Measurements from ENCODE around the gene CFD.

CFD gene
- 0.52 to 2.4 (median 1.9) reads per million in 3 donors for total RNA-seq

- H3K4me1 ChIP-seq (ENCODE audit: control insufficient read depth, insufficient read depth, low read length, poor library complexity, severe bottlenecking), result peaks cover 21% of the 10 kb centered on the region
Measured at GRCh38 chr19:858868-859843, at the start of gene CFD. CFD (plus strand) TSS chr19:859664; CDS start chr19:859690, 26 bp downstream.

GRCh38 chr19:810077-810855, 49.2 kb upstream of the CFD start:
- no peaks in the 10 kb centered on the region for H3K27me3 ChIP-seq (replicated peaks; ENCODE audit: control insufficient read depth, insufficient read depth, low read length, poor library complexity, severe bottlenecking)
- DNase-seq, result no peak
- no peak overlapping the region for H3K27ac ChIP-seq (ENCODE audit: insufficient read depth, low read length, poor library complexity, severe bottlenecking)
- H3K36me3 ChIP-seq (ENCODE audit: control insufficient read depth, insufficient read depth, low read length), result peaks cover 68% of the 10 kb centered on the region
- no peaks in the 10 kb centered on the region for H3K4me1 ChIP-seq (ENCODE audit: control insufficient read depth, insufficient read depth, low read length, poor library complexity, severe bottlenecking)
- no peak overlapping the region for H3K4me3 ChIP-seq (ENCODE audit: insufficient read depth, low read depth, low read length, poor library complexity, severe bottlenecking)
- H3K9me3 ChIP-seq (ENCODE audit: control insufficient read depth, low read length), result no peaks in the 10 kb centered on the region

More at GRCh38 chr19:858868-859843, at the start of gene CFD:
- H3K36me3 ChIP-seq (ENCODE audit: control insufficient read depth, insufficient read depth, low read length), result no peaks in the 10 kb centered on the region
- H3K27ac ChIP-seq (ENCODE audit: insufficient read depth, low read length, poor library complexity, severe bottlenecking), result no peak within 1 kb of the TSS
- peak within 1 kb of the TSS; percentile 40 for H3K4me3 ChIP-seq (ENCODE audit: insufficient read depth, low read depth, low read length, poor library complexity, severe bottlenecking)
- H3K27me3 ChIP-seq (replicated peaks; ENCODE audit: control insufficient read depth, insufficient read depth, low read length, poor library complexity, severe bottlenecking), result peaks cover 8% of the 10 kb centered on the region
- DNase-seq, result no peak
- no peaks in the 10 kb centered on the region for H3K9me3 ChIP-seq (ENCODE audit: control insufficient read depth, low read length)

GRCh38 chr19:810883-811489, 48.5 kb upstream of the CFD start:
- H3K27ac ChIP-seq (ENCODE audit: insufficient read depth, low read length, poor library complexity, severe bottlenecking), result no peak overlapping the region
- H3K9me3 ChIP-seq (ENCODE audit: control insufficient read depth, low read length), result no peaks in the 10 kb centered on the region
- no peaks in the 10 kb centered on the region for H3K27me3 ChIP-seq (replicated peaks; ENCODE audit: control insufficient read depth, insufficient read depth, low read length, poor library complexity, severe bottlenecking)
- no peak overlapping the region for H3K4me3 ChIP-seq (ENCODE audit: insufficient read depth, low read depth, low read length, poor library complexity, severe bottlenecking)
- H3K36me3 ChIP-seq (ENCODE audit: control insufficient read depth, insufficient read depth, low read length), result peaks cover 62% of the 10 kb centered on the region
- no peaks in the 10 kb centered on the region for H3K4me1 ChIP-seq (ENCODE audit: control insufficient read depth, insufficient read depth, low read length, poor library complexity, severe bottlenecking)
- no peak for DNase-seq

GRCh38 chr19:811506-812048, 47.9 kb upstream of the CFD start:
- no peaks in the 10 kb centered on the region for H3K9me3 ChIP-seq (ENCODE audit: control insufficient read depth, low read length)
- peaks cover 56% of the 10 kb centered on the region for H3K36me3 ChIP-seq (ENCODE audit: control insufficient read depth, insufficient read depth, low read length)
- no peak for DNase-seq
- no peak overlapping the region for H3K4me3 ChIP-seq (ENCODE audit: insufficient read depth, low read depth, low read length, poor library complexity, severe bottlenecking)
- H3K27me3 ChIP-seq (replicated peaks; ENCODE audit: control insufficient read depth, insufficient read depth, low read length, poor library complexity, severe bottlenecking), result no peaks in the 10 kb centered on the region
- no peaks in the 10 kb centered on the region for H3K4me1 ChIP-seq (ENCODE audit: control insufficient read depth, insufficient read depth, low read length, poor library complexity, severe bottlenecking)
- no peak overlapping the region for H3K27ac ChIP-seq (ENCODE audit: insufficient read depth, low read length, poor library complexity, severe bottlenecking)

GRCh38 chr19:812049-812746, 47.3 kb upstream of the CFD start:
- Histone ChIP-seq H3K36me3 (ENCODE audit: control insufficient read depth, insufficient read depth, low read length) (peaks cover 49% of the 10 kb centered on the region), H3K27me3 (replicated peaks; ENCODE audit: control insufficient read depth, insufficient read depth, low read length, poor library complexity, severe bottlenecking) (no peaks in the 10 kb centered on the region), H3K4me3 (ENCODE audit: insufficient read depth, low read depth, low read length, poor library complexity, severe bottlenecking) (no peak overlapping the region), H3K4me1 (ENCODE audit: control insufficient read depth, insufficient read depth, low read length, poor library complexity, severe bottlenecking) (no peaks in the 10 kb centered on the region), H3K27ac (ENCODE audit: insufficient read depth, low read length, poor library complexity, severe bottlenecking) (no peak overlapping the region), H3K9me3 (ENCODE audit: control insufficient read depth, low read length) (no peaks in the 10 kb centered on the region)
- no peak for DNase-seq

- DNase-seq, result no peak
- Histone ChIP-seq H3K9me3 (ENCODE audit: control insufficient read depth, low read length) (no peaks in the 10 kb centered on the region), H3K4me1 (ENCODE audit: control insufficient read depth, insufficient read depth, low read length, poor library complexity, severe bottlenecking) (no peaks in the 10 kb centered on the region), H3K4me3 (ENCODE audit: insufficient read depth, low read depth, low read length, poor library complexity, severe bottlenecking) (no peak overlapping the region), H3K36me3 (ENCODE audit: control insufficient read depth, insufficient read depth, low read length) (peaks cover 44% of the 10 kb centered on the region), H3K27me3 (replicated peaks; ENCODE audit: control insufficient read depth, insufficient read depth, low read length, poor library complexity, severe bottlenecking) (no peaks in the 10 kb centered on the region), H3K27ac (ENCODE audit: insufficient read depth, low read length, poor library complexity, severe bottlenecking) (no peak overlapping the region)
Measured at GRCh38 chr19:812747-813218, 46.7 kb upstream of the CFD start.

- DNase-seq, result no peak
- Histone ChIP-seq H3K4me3 (ENCODE audit: insufficient read depth, low read depth, low read length, poor library complexity, severe bottlenecking) (no peak overlapping the region), H3K4me1 (ENCODE audit: control insufficient read depth, insufficient read depth, low read length, poor library complexity, severe bottlenecking) (no peaks in the 10 kb centered on the region), H3K27ac (ENCODE audit: insufficient read depth, low read length, poor library complexity, severe bottlenecking) (no peak overlapping the region), H3K9me3 (ENCODE audit: control insufficient read depth, low read length) (no peaks in the 10 kb centered on the region), H3K27me3 (replicated peaks; ENCODE audit: control insufficient read depth, insufficient read depth, low read length, poor library complexity, severe bottlenecking) (no peaks in the 10 kb centered on the region), H3K36me3 (ENCODE audit: control insufficient read depth, insufficient read depth, low read length) (peaks cover 37% of the 10 kb centered on the region)
Measured at GRCh38 chr19:813219-814151, 46.0 kb upstream of the CFD start.

GRCh38 chr19:814152-815078, 45.0 kb upstream of the CFD start:
- no peak for DNase-seq
- Histone ChIP-seq H3K4me3 (ENCODE audit: insufficient read depth, low read depth, low read length, poor library complexity, severe bottlenecking) (no peak overlapping the region), H3K27me3 (replicated peaks; ENCODE audit: control insufficient read depth, insufficient read depth, low read length, poor library complexity, severe bottlenecking) (no peaks in the 10 kb centered on the region), H3K9me3 (ENCODE audit: control insufficient read depth, low read length) (no peaks in the 10 kb centered on the region), H3K27ac (ENCODE audit: insufficient read depth, low read length, poor library complexity, severe bottlenecking) (no peak overlapping the region), H3K36me3 (ENCODE audit: control insufficient read depth, insufficient read depth, low read length) (peaks cover 29% of the 10 kb centered on the region), H3K4me1 (ENCODE audit: control insufficient read depth, insufficient read depth, low read length, poor library complexity, severe bottlenecking) (no peaks in the 10 kb centered on the region)
